WTC11 (cell line): ENCODE results near the gene FNDC11.

Experiments
- AR ChIP-seq: fragments of 250-450 bp; sonication (Bioruptor Pico); IDR thresholded peaks from 2 replicates; pipeline ENCODE4 v1.9.0; 2021; ENCODE audit warnings: mild to moderate bottlenecking
- ATF2 ChIP-seq: sonication (generic); formaldehyde crosslinking; IDR thresholded peaks from 2 replicates; pipeline ENCODE4 v1.8.1; 2022; ENCODE audit warnings: low read depth, missing genetic modification reagents, borderline replicate concordance
- CTCF ChIP-seq: fragments of 200-600 bp; IDR thresholded peaks from 2 replicates; pipeline ENCODE4 v1.8.0; 2022; ENCODE audit warnings: antibody characterized with exemption
- E2F4 ChIP-seq: sonication (generic); formaldehyde crosslinking; IDR thresholded peaks from 2 replicates; pipeline ENCODE4 v1.8.1; 2022; ENCODE audit warnings: low read depth, mild to moderate bottlenecking, moderate library complexity, missing genetic modification reagents, borderline replicate concordance
- ELF4 ChIP-seq: sonication (generic); formaldehyde crosslinking; IDR thresholded peaks from 2 replicates; pipeline ENCODE4 v1.8.1; 2022; ENCODE audit warnings: low read depth, mild to moderate bottlenecking, moderate library complexity, missing genetic modification reagents
- ESRRA ChIP-seq: sonication (generic); formaldehyde crosslinking; IDR thresholded peaks from 2 replicates; pipeline ENCODE4 v1.8.1; 2022; ENCODE audit warnings: mild to moderate bottlenecking, missing genetic modification reagents, borderline replicate concordance
- GABPB1 ChIP-seq: sonication (generic); formaldehyde crosslinking; IDR thresholded peaks from 2 replicates; pipeline ENCODE4 v1.8.1; 2023; ENCODE audit warnings: mild to moderate bottlenecking, missing genetic modification reagents
- HMGA2 ChIP-seq: fragments of 250-450 bp; sonication (Bioruptor Pico); IDR thresholded peaks from 2 replicates; pipeline ENCODE4 v1.4.0; 2021; ENCODE audit warnings: mild to moderate bottlenecking, moderate library complexity
- NFE2L1 ChIP-seq: sonication (generic); formaldehyde crosslinking; IDR thresholded peaks from 2 replicates; pipeline ENCODE4 v1.8.1; 2023; ENCODE audit warnings: missing genetic modification reagents
- NR1H2 ChIP-seq: sonication (generic); formaldehyde crosslinking; IDR thresholded peaks from 2 replicates; pipeline ENCODE4 v1.9.0; 2021; ENCODE audit warnings: mild to moderate bottlenecking, moderate library complexity, missing genetic modification reagents
- NR2C2 ChIP-seq: sonication (generic); formaldehyde crosslinking; IDR thresholded peaks from 2 replicates; pipeline ENCODE4 v1.8.0; 2022; ENCODE audit warnings: mild to moderate bottlenecking, missing genetic modification reagents
- SP1 ChIP-seq: sonication (generic); formaldehyde crosslinking; conservative IDR thresholded peaks from 2 replicates; pipeline ENCODE4 v1.8.1; 2022; ENCODE audit warnings: missing genetic modification reagents
- TEAD1 ChIP-seq: sonication (generic); formaldehyde crosslinking; IDR thresholded peaks from 2 replicates; pipeline ENCODE4 v1.8.0; 2022; ENCODE audit warnings: mild to moderate bottlenecking, missing genetic modification reagents

GRCh38 chr20:63536241-63536977 lies 17.6 kb upstream of the FNDC11 start:
- TF ChIP-seq ATF2 (CRISPR knock-in tag) (no peak), CTCF (no peak), NR2C2 (no peak), HMGA2 (no peak), SP1 (CRISPR knock-in tag) (no peak), NFE2L1 (CRISPR knock-in tag) (no peak), ELF4 (no peak), NR1H2 (CRISPR knock-in tag) (no peak), ESRRA (CRISPR knock-in tag) (no peak), E2F4 (CRISPR knock-in tag) (no peak), AR (no peak), TEAD1 (no peak), GABPB1 (no peak)
